HEK293 (cell line): ENCODE measurements around the gene EARS2.

Experiments used
- ATF2 ChIP-seq: fragments of 450-650 bp; formaldehyde crosslinking; IDR thresholded peaks from 2 replicates; pipeline ENCODE4 v1.5.1; 2016; ENCODE audit warnings: missing biosample characterization, missing genetic modification characterization, low read depth
- BCL11A ChIP-seq: fragments of 450-650 bp; formaldehyde crosslinking; IDR thresholded peaks from 2 replicates; pipeline ENCODE4 v1.5.1; 2016; ENCODE audit warnings: low read depth, missing biosample characterization, missing genetic modification characterization
- REPIN1 ChIP-seq: fragments of 450-650 bp; formaldehyde crosslinking; IDR thresholded peaks from 2 replicates; pipeline ENCODE4 v1.5.1; 2017; ENCODE audit warnings: missing biosample characterization, missing genetic modification characterization, low read depth
- ZBTB17 ChIP-seq: fragments of 450-650 bp; formaldehyde crosslinking; IDR thresholded peaks from 2 replicates; pipeline ENCODE4 v1.5.1; 2016; ENCODE audit warnings: missing biosample characterization, missing genetic modification characterization
- ZBTB48 ChIP-seq: fragments of 450-650 bp; formaldehyde crosslinking; IDR thresholded peaks from 2 replicates; pipeline ENCODE4 v1.5.1; 2016; ENCODE audit warnings: missing biosample characterization, missing genetic modification characterization
- ZEB2 ChIP-seq: fragments of 450-650 bp; formaldehyde crosslinking; IDR thresholded peaks from 2 replicates; pipeline ENCODE4 v1.5.1; 2016; ENCODE audit warnings: missing biosample characterization, missing genetic modification characterization
- ZIC2 ChIP-seq: fragments of 450-650 bp; formaldehyde crosslinking; IDR thresholded peaks from 2 replicates; pipeline ENCODE4 v1.5.1; 2016; ENCODE audit warnings: missing biosample characterization, missing genetic modification characterization
- ZNF112 ChIP-seq: fragments of 450-650 bp; formaldehyde crosslinking; IDR thresholded peaks from 2 replicates; pipeline ENCODE4 v1.5.0; 2017; ENCODE audit warnings: missing biosample characterization, missing genetic modification characterization
- ZNF140 ChIP-seq: fragments of 450-650 bp; formaldehyde crosslinking; IDR thresholded peaks from 2 replicates; pipeline ENCODE4 v1.5.1; 2016; ENCODE audit warnings: missing biosample characterization, missing genetic modification characterization
- ZNF146 ChIP-seq: fragments of 450-650 bp; formaldehyde crosslinking; IDR thresholded peaks from 2 replicates; pipeline ENCODE4 v1.5.1; 2016; ENCODE audit warnings: missing biosample characterization, missing genetic modification characterization
- ZNF157 ChIP-seq: fragments of 450-650 bp; formaldehyde crosslinking; IDR thresholded peaks from 2 replicates; pipeline ENCODE4 v1.5.1; 2016; ENCODE audit warnings: missing biosample characterization, missing genetic modification characterization
- ZNF16 ChIP-seq: fragments of 450-650 bp; formaldehyde crosslinking; IDR thresholded peaks from 2 replicates; pipeline ENCODE4 v1.5.1; 2016; ENCODE audit warnings: low read depth, missing biosample characterization, missing genetic modification characterization
- ZNF169 ChIP-seq: fragments of 450-650 bp; formaldehyde crosslinking; IDR thresholded peaks from 2 replicates; pipeline ENCODE4 v1.5.1; 2016; ENCODE audit warnings: missing biosample characterization, missing genetic modification characterization
- ZNF184 ChIP-seq: fragments of 450-650 bp; IDR thresholded peaks from 2 replicates; pipeline ENCODE4 v1.5.1; 2018; ENCODE audit warnings: missing biosample characterization, mild to moderate bottlenecking, missing genetic modification characterization
- ZNF202 ChIP-seq: fragments of 450-650 bp; formaldehyde crosslinking; IDR thresholded peaks from 2 replicates; pipeline ENCODE4 v1.5.1; 2016; ENCODE audit warnings: missing biosample characterization, missing genetic modification characterization, borderline replicate concordance
- ZNF223 ChIP-seq: fragments of 450-650 bp; formaldehyde crosslinking; IDR thresholded peaks from 2 replicates; pipeline ENCODE4 v1.5.1; 2016; ENCODE audit warnings: missing biosample characterization, missing genetic modification characterization
- ZNF248 ChIP-seq: fragments of 450-650 bp; formaldehyde crosslinking; IDR thresholded peaks from 2 replicates; pipeline ENCODE4 v1.5.1; 2017; ENCODE audit warnings: missing biosample characterization, missing genetic modification characterization
- ZNF274 ChIP-seq, 2 experiments: fragments of 200-500 bp in 1 of 2; fragments of 450-650 bp in 1 of 2; sonication (Bioruptor generic) in 1 of 2; formaldehyde crosslinking in 1 of 2; IDR thresholded peaks; 2 replicates each; pipeline versions ENCODE4 v1.5.1 to v1.6.1; 2014 to 2016; ENCODE audit warnings: borderline replicate concordance in 1 of 2, inconsistent platforms in 1 of 2, low read length in 1 of 2, missing biosample characterization in 1 of 2, missing genetic modification characterization in 1 of 2
- ZNF311 ChIP-seq: fragments of 450-650 bp; formaldehyde crosslinking; IDR thresholded peaks from 2 replicates; pipeline ENCODE4 v1.5.1; 2017; ENCODE audit warnings: missing biosample characterization, missing genetic modification characterization, borderline replicate concordance
- ZNF362 ChIP-seq: fragments of 450-650 bp; formaldehyde crosslinking; IDR thresholded peaks from 2 replicates; pipeline ENCODE4 v1.5.1; 2016; ENCODE audit warnings: missing biosample characterization, missing genetic modification characterization
- ZNF37A ChIP-seq: fragments of 450-650 bp; IDR thresholded peaks from 2 replicates; pipeline ENCODE4 v1.5.1; 2018; ENCODE audit warnings: missing biosample characterization, missing genetic modification characterization
- ZNF394 ChIP-seq: fragments of 450-650 bp; formaldehyde crosslinking; IDR thresholded peaks from 2 replicates; pipeline ENCODE4 v1.5.1; 2016; ENCODE audit warnings: missing biosample characterization, missing genetic modification characterization, mild to moderate bottlenecking, moderate library complexity, borderline replicate concordance
- ZNF398 ChIP-seq: fragments of 450-650 bp; formaldehyde crosslinking; IDR thresholded peaks from 2 replicates; pipeline ENCODE4 v1.5.1; 2017; ENCODE audit warnings: missing biosample characterization, missing genetic modification characterization
- ZNF423 ChIP-seq: fragments of 450-650 bp; formaldehyde crosslinking; IDR thresholded peaks from 2 replicates; pipeline ENCODE4 v1.5.1; 2016; ENCODE audit warnings: missing biosample characterization, missing genetic modification characterization
- ZNF426 ChIP-seq: fragments of 450-650 bp; formaldehyde crosslinking; IDR thresholded peaks from 2 replicates; pipeline ENCODE4 v1.5.1; 2017; ENCODE audit warnings: missing biosample characterization, missing genetic modification characterization, mild to moderate bottlenecking, inconsistent platforms, moderate library complexity
- ZNF544 ChIP-seq: fragments of 450-650 bp; formaldehyde crosslinking; IDR thresholded peaks from 2 replicates; pipeline ENCODE4 v1.5.0; 2017; ENCODE audit warnings: missing biosample characterization, missing genetic modification characterization
- ZNF558 ChIP-seq: fragments of 450-650 bp; formaldehyde crosslinking; IDR thresholded peaks from 2 replicates; pipeline ENCODE4 v1.5.1; 2016; ENCODE audit warnings: missing biosample characterization, missing genetic modification characterization
- ZNF561 ChIP-seq: fragments of 450-650 bp; IDR thresholded peaks from 2 replicates; pipeline ENCODE4 v1.5.1; 2018; ENCODE audit warnings: missing biosample characterization, missing genetic modification characterization, borderline replicate concordance
- ZNF585B ChIP-seq: fragments of 450-650 bp; formaldehyde crosslinking; IDR thresholded peaks from 2 replicates; pipeline ENCODE4 v1.5.1; 2016; ENCODE audit warnings: missing biosample characterization, missing genetic modification characterization
- ZNF626 ChIP-seq: fragments of 450-650 bp; sonication (Bioruptor Pico); formaldehyde crosslinking; IDR thresholded peaks from 2 replicates; pipeline ENCODE4 v1.5.1; 2018; ENCODE audit warnings: missing biosample characterization, missing genetic modification characterization, inconsistent platforms
- ZNF654 ChIP-seq: fragments of 450-650 bp; formaldehyde crosslinking; IDR thresholded peaks from 2 replicates; pipeline ENCODE4 v1.5.1; 2016; ENCODE audit warnings: low read depth, missing biosample characterization, missing genetic modification characterization
- ZNF660 ChIP-seq: fragments of 450-650 bp; IDR thresholded peaks from 2 replicates; pipeline ENCODE4 v1.5.1; 2018; ENCODE audit warnings: missing biosample characterization, mild to moderate bottlenecking, missing genetic modification characterization
- ZNF747 ChIP-seq: fragments of 450-650 bp; formaldehyde crosslinking; IDR thresholded peaks from 2 replicates; pipeline ENCODE4 v1.5.1; 2016; ENCODE audit warnings: missing biosample characterization, missing genetic modification characterization
- ZNF76 ChIP-seq: fragments of 450-650 bp; formaldehyde crosslinking; IDR thresholded peaks from 2 replicates; pipeline ENCODE4; 2016; ENCODE audit warnings: low read depth, missing biosample characterization, missing genetic modification characterization, borderline replicate concordance
- ZNF768 ChIP-seq: fragments of 450-650 bp; formaldehyde crosslinking; IDR thresholded peaks from 2 replicates; pipeline ENCODE4 v1.5.1; 2018; ENCODE audit warnings: missing biosample characterization, mild to moderate bottlenecking, missing genetic modification characterization
- ZNF830 ChIP-seq: fragments of 450-650 bp; IDR thresholded peaks from 2 replicates; pipeline ENCODE4 v1.5.0; 2018; ENCODE audit warnings: missing biosample characterization, missing genetic modification characterization, low read depth, mild to moderate bottlenecking, moderate library complexity

The EARS2 gene

DNA sequence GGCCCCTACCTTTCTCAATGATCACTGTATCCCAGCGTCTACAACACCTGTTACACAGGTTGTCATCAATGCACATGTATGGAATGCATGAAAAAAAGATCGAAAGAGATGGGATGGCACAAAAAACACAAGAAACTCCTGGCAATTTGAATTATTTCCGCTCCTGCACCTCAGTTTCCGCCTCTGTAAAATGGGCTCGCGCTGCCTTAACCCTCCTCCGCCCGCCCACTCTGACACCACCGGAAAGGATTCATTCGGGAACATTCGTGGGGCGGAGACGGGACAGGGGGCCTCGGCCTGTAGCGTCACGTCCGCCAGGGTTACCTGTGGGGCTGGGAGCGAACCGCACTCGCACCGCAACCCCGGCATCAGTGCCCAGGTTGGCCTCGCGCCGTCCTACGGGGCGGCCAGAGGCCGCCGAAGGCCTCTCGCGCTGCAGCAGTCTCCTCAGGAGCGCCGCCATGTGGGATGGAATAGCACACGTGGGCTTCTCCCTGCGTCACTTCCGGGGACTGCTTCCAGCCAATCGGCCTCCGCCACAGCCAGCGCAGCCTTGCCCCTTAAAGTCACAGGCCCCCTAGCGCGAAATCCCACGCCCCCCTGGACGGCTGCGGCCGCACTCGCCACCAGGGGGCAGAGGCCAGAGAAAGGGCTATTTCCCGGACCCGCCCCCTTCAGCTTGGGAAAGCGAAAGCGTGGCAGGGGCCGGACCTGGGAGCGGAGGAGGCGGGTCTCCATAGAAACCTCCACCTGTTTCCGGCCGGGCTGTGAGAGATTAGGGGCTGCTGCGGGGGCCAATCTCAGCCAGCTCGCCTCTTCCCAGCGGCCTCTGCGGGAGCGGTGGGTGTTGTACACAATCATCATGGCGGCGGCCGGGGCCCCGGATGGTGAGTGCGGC lies at the start of gene EARS2, which contains the start of gene UBFD1 (continued):
- no peak for TF ChIP-seq ZNF398 (tag by site-specific recombination)
- peak; percentile 60 for TF ChIP-seq ZNF660
- TF ChIP-seq ZNF112, result no peak
- peak; percentile 74; the same call in 1 of the 2 replicates for TF ChIP-seq ZEB2 (tag by site-specific recombination)
- TF ChIP-seq ZNF311 (tag by site-specific recombination), result no peak
- TF ChIP-seq ZNF248 (tag by site-specific recombination), result no peak
- no peak for TF ChIP-seq ZNF223
- TF ChIP-seq ZNF140, result no peak
- TF ChIP-seq ZNF362, result no peak
- TF ChIP-seq ZNF274 (IDR thresholded peaks at IDR 0.05; ENCODE audit: low read length), result no peak
- TF ChIP-seq ZNF274 (tag by site-specific recombination; IDR thresholded peaks at IDR 0.05; ENCODE audit: borderline replicate concordance), result no peak
- TF ChIP-seq ZNF830 (tag by site-specific recombination), result no peak
- peak; percentile 99 for TF ChIP-seq ZNF423
- no peak for TF ChIP-seq ZNF558 (tag by site-specific recombination)
- TF ChIP-seq ZNF37A (tag by site-specific recombination), result no peak
- no peak for TF ChIP-seq ZNF202 (tag by site-specific recombination)
- no peak for TF ChIP-seq ZNF157 (tag by site-specific recombination)
- TF ChIP-seq ZNF426 (tag by site-specific recombination), result no peak
- peak; percentile 58; the same call in 1 of the 2 replicates for TF ChIP-seq ZNF394
- no peak for TF ChIP-seq ZNF169 (tag by site-specific recombination)
- TF ChIP-seq ATF2 (tag by site-specific recombination), result no peak
- no peak for TF ChIP-seq REPIN1 (tag by site-specific recombination)
- TF ChIP-seq ZNF561, result no peak
- TF ChIP-seq ZIC2 (tag by site-specific recombination), result peak; percentile 96
- no peak for TF ChIP-seq ZBTB48 (tag by site-specific recombination)
- TF ChIP-seq ZNF184, result no peak
- TF ChIP-seq ZNF585B (tag by site-specific recombination), result no peak
- TF ChIP-seq ZNF768 (tag by site-specific recombination), result no peak
- no peak for TF ChIP-seq ZNF16 (tag by site-specific recombination)
- peak; percentile 83 for TF ChIP-seq ZNF76 (tag by site-specific recombination)
- peak; percentile 97 for TF ChIP-seq BCL11A
- no peak for TF ChIP-seq ZNF544 (tag by site-specific recombination)
- no peak for TF ChIP-seq ZNF654 (tag by site-specific recombination)
- 0 out of 2 replicates have a peak, but pooled peaks have one; percentile 2 for TF ChIP-seq ZNF146
- peak; percentile 51 for TF ChIP-seq ZBTB17 (tag by site-specific recombination)
- no peak for TF ChIP-seq ZNF626 (tag by site-specific recombination)
- TF ChIP-seq ZNF747 (tag by site-specific recombination), result no peak
